IMR-90 (cell line): ENCODE measurements around the gene TARBP2. TPM values are rescaled to one million over a fixed set of nuclear protein-coding genes. Genes with fewer than 3 reads are reported as not detected.

Experiments
- ATAC-seq: fragments of 200-7000 bp; cut with Tn5 transposase; 2 replicates; pipeline ENCODE4 v1.9.1; 2020; ENCODE audit warnings: low read depth, mild to moderate bottlenecking, moderate library complexity
- BruUV-seq: library from RNA; stranded (reverse); fragments of 400-500 nt; replicated peaks from 2 replicates; lab custom pipeline; 2021; lab: Mats Ljungman, UMichigan
- CTCF ChIA-PET: fragments of 300-600 bp; formaldehyde crosslinking; extraction: SDS; loops from one replicate; lab custom pipeline; 2021; ENCODE audit warnings: antibody characterized with exemption; lab: Yijun Ruan, JAX
- POLR2A ChIA-PET: fragments of 300-600 bp; sonication (Branson Sonifier 250); formaldehyde crosslinking; loops from one replicate; lab custom pipeline; 2022; ENCODE audit warnings: antibody characterized with exemption; ENCODE audit not compliant: unreplicated experiment; lab: Charles Lee
- DNase-seq: peaks from one replicate; pipeline ENCODE4 v3.0.0; 2013
- H2AFZ ChIP-seq: replicated peaks from 2 replicates; pipeline ENCODE3; 2013; ENCODE audit warnings: low read length, mild to moderate bottlenecking; ENCODE audit not compliant: poor library complexity
- H2AK5ac ChIP-seq: 2 replicates; pipeline ENCODE4 v1.6.1; 2013; ENCODE audit warnings: low read depth, low read length, inconsistent platforms
- H2AK9ac ChIP-seq: replicated peaks from 2 replicates; pipeline ENCODE3; 2013; ENCODE audit warnings: mild to moderate bottlenecking, low read depth, low read length, moderate library complexity; ENCODE audit not compliant: poor library complexity
- H2BK120ac ChIP-seq: 2 replicates; pipeline ENCODE4 v1.6.1; 2013; ENCODE audit warnings: low read depth, low read length, inconsistent platforms
- H2BK15ac ChIP-seq: 3 replicates; pipeline ENCODE4 v1.6.1; 2013; ENCODE audit warnings: low read depth, low read length, inconsistent platforms
- H2BK20ac ChIP-seq: 2 replicates; pipeline ENCODE4 v1.6.1; 2013; ENCODE audit warnings: low read depth, mild to moderate bottlenecking, inconsistent platforms, low read length, moderate library complexity
- H2BK5ac ChIP-seq: 2 replicates; pipeline ENCODE4 v1.6.1; 2013; ENCODE audit warnings: mild to moderate bottlenecking, low read depth, low read length, inconsistent platforms; ENCODE audit not compliant: poor library complexity, severe bottlenecking
- H3K14ac ChIP-seq: replicated peaks from 2 replicates; pipeline ENCODE4 v1.6.1; 2013; ENCODE audit warnings: low read depth, low read length, inconsistent platforms
- H3K18ac ChIP-seq: 2 replicates; pipeline ENCODE4 v1.6.1; 2013; ENCODE audit warnings: low read depth, low read length, control low read depth
- H3K23ac ChIP-seq: 2 replicates; pipeline ENCODE4 v1.6.1; 2013; ENCODE audit warnings: low read depth, low read length, inconsistent platforms
- H3K27ac ChIP-seq: 2 replicates; pipeline ENCODE4 v1.5.1; 2013; ENCODE audit warnings: mild to moderate bottlenecking, control low read depth, low read length; ENCODE audit not compliant: insufficient read depth
- H3K27me3 ChIP-seq: 2 replicates; pipeline ENCODE4 v1.6.1; 2013; ENCODE audit warnings: low read length; ENCODE audit not compliant: control insufficient read depth, insufficient read depth
- H3K36me3 ChIP-seq: 2 replicates; pipeline ENCODE4 v1.6.1; 2013; ENCODE audit warnings: low read length, mixed read lengths; ENCODE audit not compliant: control insufficient read depth, insufficient read depth
- H3K4ac ChIP-seq: 2 replicates; pipeline ENCODE4 v1.6.1; 2013; ENCODE audit warnings: low read depth, low read length, inconsistent platforms
- H3K4me1 ChIP-seq: 2 replicates; pipeline ENCODE4 v1.6.1; 2013; ENCODE audit warnings: low read length, mixed read lengths; ENCODE audit not compliant: control insufficient read depth, insufficient read depth
- H3K4me2 ChIP-seq: 2 replicates; pipeline ENCODE4 v1.6.1; 2013; ENCODE audit warnings: low read depth, mild to moderate bottlenecking, control low read depth, low read length, moderate library complexity
- H3K4me3 ChIP-seq: 2 replicates; pipeline ENCODE4 v1.5.1; 2013; ENCODE audit warnings: low read depth, mild to moderate bottlenecking, control low read depth, low read length, moderate library complexity; ENCODE audit not compliant: insufficient read depth
- H3K56ac ChIP-seq: 2 replicates; pipeline ENCODE4 v1.6.1; 2013; ENCODE audit warnings: low read length, inconsistent platforms; ENCODE audit not compliant: insufficient read depth; ENCODE audit errors: extremely low read depth
- H3K79me1 ChIP-seq, 2 experiments: 2 replicates each; pipeline ENCODE4 v1.6.1; 2013; ENCODE audit warnings: low read length in 2 of 2, inconsistent platforms in 1 of 2, low read depth in 1 of 2
- H3K9ac ChIP-seq: 2 replicates; pipeline ENCODE4 v1.6.1; 2013; ENCODE audit warnings: low read depth, low read length, control low read depth
- H3K9me1 ChIP-seq: 2 replicates; pipeline ENCODE4 v1.6.1; 2013; ENCODE audit warnings: low read length, inconsistent platforms; ENCODE audit not compliant: insufficient read depth
- H3K9me3 ChIP-seq: 2 replicates; pipeline ENCODE4 v1.6.1; 2013; ENCODE audit warnings: low read length; ENCODE audit not compliant: control insufficient read depth, insufficient read depth
- H4K20me1 ChIP-seq: 2 replicates; pipeline ENCODE4 v1.6.1; 2013; ENCODE audit warnings: low read length, inconsistent platforms; ENCODE audit not compliant: insufficient read depth
- H4K5ac ChIP-seq: 2 replicates; pipeline ENCODE4 v1.6.1; 2013; ENCODE audit warnings: mild to moderate bottlenecking, low read depth, low read length, control low read depth
- H4K8ac ChIP-seq, 2 experiments: 2 replicates each; pipeline ENCODE4 v1.6.1; 2013; ENCODE audit warnings: low read depth in 2 of 2, low read length in 2 of 2, control low read depth in 1 of 2, inconsistent platforms in 1 of 2
- H4K91ac ChIP-seq: 2 replicates; pipeline ENCODE4 v1.6.1; 2013; ENCODE audit warnings: low read depth, low read length, inconsistent platforms; ENCODE audit not compliant: insufficient read depth
- BHLHE40 ChIP-seq: fragments of 150-350 bp; IDR thresholded peaks from 2 replicates; pipeline ENCODE4 v1.6.1; 2016; ENCODE audit warnings: mild to moderate bottlenecking, low read depth, low read length
- CEBPB ChIP-seq: IDR thresholded peaks from 2 replicates; pipeline ENCODE4 v1.6.1; 2012; ENCODE audit warnings: low read depth, low read length, improper control_type of control experiment
- RAD21 ChIP-seq: IDR thresholded peaks from 2 replicates; pipeline ENCODE4 v1.6.1; 2012; ENCODE audit warnings: low read length, improper control_type of control experiment
- WGBS, 2 experiments: methylation state at CpG; one replicate each; pipeline versions ENCODE4 v1.1.5 to v1.1.7; 2013; ENCODE audit warnings: missing lambda C conversion rate in 2 of 2; ENCODE audit not compliant: insufficient read length in 1 of 2; ENCODE audit errors: extremely low coverage in 2 of 2; 5-methylcytosine and 5-hydroxymethylcytosine counted together
- dilution Hi-C: fragments of 300-500 bp; cut with HindIII; formaldehyde crosslinking; loops from one replicate; pipeline ENCODE4 v1.14.3; 2018; ENCODE audit warnings: low sequenced_read_pairs; ENCODE audit not compliant: unreplicated experiment
- in situ Hi-C: fragments of 300-500 bp; cut with MboI; formaldehyde crosslinking; loops from 3 replicates; pipeline ENCODE4 v1.14.3; 2019; ENCODE audit warnings: low sequenced_read_pairs, inconsistent platforms, mixed read lengths
- intact Hi-C: fragments of 100-400 bp; cut with micrococcal nuclease; formaldehyde crosslinking; loops from 2 replicates; pipeline ENCODE4 v1.10.0; 2022
- polyA plus RNA-seq, 3 experiments: library from polyadenylated mRNA; depleted of rRNA; stranded (reverse); fragments of >200 nt; gene quantifications; 2 replicates each; pipeline ENCODE4 v1.2.3, GENCODE V29; 2012; ENCODE audit warnings: low replicate concordance in 1 of 3
- total RNA-seq: library from RNA; depleted of rRNA; stranded (reverse); fragments of >200 nt; gene quantifications from 2 replicates; pipeline ENCODE4 v1.2.3, GENCODE V29; 2012
- TF ChIP-seq, protein P1 (sequence below): fragments of 150-350 bp; IDR thresholded peaks from 2 replicates; pipeline ENCODE4 v1.6.1; 2017; ENCODE audit warnings: mild to moderate bottlenecking, antibody characterized with exemption, low read length, low read depth
- TF ChIP-seq, protein P2 (sequence below): conservative IDR thresholded peaks from 2 replicates; pipeline ENCODE4 v1.5.1; 2012; ENCODE audit warnings: mild to moderate bottlenecking, low read depth, low read length, improper control_type of control experiment

The TARBP2 gene
- total and polyA plus RNA-seq, 2 of the 4 experiments (the other 2 are of a cell fraction), result 27.4 to 46.1 TPM

DNA sequence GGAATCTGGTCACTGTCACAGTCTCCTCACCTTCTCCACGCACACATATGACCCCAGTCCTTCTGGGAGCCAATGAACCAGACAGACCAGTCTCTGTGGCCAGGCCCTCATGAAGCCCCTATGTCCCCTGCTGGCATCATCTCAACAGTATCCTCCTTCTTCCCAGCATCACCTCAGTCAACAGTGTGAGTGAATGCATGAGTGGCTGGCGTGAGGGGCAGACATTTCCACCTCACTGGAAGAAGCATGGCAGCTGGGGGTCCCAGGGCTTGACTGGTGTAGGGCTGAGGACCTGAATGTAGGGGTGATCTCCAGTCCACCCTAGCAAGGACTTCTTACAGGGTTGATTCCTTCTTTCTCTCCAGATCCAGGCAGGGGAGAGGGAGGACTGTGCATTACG, 3.6 kb upstream of the TARBP2 start:
- Histone ChIP-seq H4K91ac (no peak overlapping the region), H2BK120ac (no peak overlapping the region), H3K9ac (no peak overlapping the region), H4K8ac (no peak overlapping the region), H2AK9ac (no peak overlapping the region), H3K56ac (no peak overlapping the region), H3K9me3 (no peaks in the 10 kb centered on the region), H3K36me3 (peaks cover 4% of the 10 kb centered on the region; the same call in 1 of the 2 replicates), H2BK15ac (no peak overlapping the region), H2BK5ac (no peak overlapping the region), H3K79me1 (peaks cover 30 to 80% of the 10 kb centered on the region in 2 experiments; a peak in 3 of 4 replicates), H3K4ac (no peak overlapping the region), H4K20me1 (peaks cover 3% of the 10 kb centered on the region), H3K4me3 (no peak overlapping the region), H3K4me2 (peak overlapping the region; percentile 3; the same call in 1 of the 2 replicates), H3K23ac (peak overlapping the region; percentile 73; the same call in 1 of the 2 replicates), H3K27me3 (no peaks in the 10 kb centered on the region), H2AFZ (no peak overlapping the region), H4K5ac (no peak overlapping the region), H3K14ac (no peak overlapping the region), H3K4me1 (peaks cover 28% of the 10 kb centered on the region), H2AK5ac (0 out of 2 replicates have a peak overlapping the region, but pooled peaks have one; percentile 27), H3K9me1 (peaks cover 50% of the 10 kb centered on the region), H3K18ac (no peak overlapping the region), H2BK20ac (no peak overlapping the region), H3K27ac (no peak overlapping the region)
- in situ Hi-C loops, result no loop called here
- ChIA-PET POLR2A (no interaction called here), CTCF (interaction anchor here (1.0 kb wide), 1 partner anchor 23 kb away, joined by 3 read pairs; no protein-coding TSS in a partner anchor)
- TF ChIP-seq RAD21, result no peak
- no peak for TF ChIP-seq BHLHE40
- TF ChIP-seq, protein P1, sequence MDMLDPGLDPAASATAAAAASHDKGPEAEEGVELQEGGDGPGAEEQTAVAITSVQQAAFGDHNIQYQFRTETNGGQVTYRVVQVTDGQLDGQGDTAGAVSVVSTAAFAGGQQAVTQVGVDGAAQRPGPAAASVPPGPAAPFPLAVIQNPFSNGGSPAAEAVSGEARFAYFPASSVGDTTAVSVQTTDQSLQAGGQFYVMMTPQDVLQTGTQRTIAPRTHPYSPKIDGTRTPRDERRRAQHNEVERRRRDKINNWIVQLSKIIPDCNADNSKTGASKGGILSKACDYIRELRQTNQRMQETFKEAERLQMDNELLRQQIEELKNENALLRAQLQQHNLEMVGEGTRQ, result no peak
- TF ChIP-seq, protein P2, sequence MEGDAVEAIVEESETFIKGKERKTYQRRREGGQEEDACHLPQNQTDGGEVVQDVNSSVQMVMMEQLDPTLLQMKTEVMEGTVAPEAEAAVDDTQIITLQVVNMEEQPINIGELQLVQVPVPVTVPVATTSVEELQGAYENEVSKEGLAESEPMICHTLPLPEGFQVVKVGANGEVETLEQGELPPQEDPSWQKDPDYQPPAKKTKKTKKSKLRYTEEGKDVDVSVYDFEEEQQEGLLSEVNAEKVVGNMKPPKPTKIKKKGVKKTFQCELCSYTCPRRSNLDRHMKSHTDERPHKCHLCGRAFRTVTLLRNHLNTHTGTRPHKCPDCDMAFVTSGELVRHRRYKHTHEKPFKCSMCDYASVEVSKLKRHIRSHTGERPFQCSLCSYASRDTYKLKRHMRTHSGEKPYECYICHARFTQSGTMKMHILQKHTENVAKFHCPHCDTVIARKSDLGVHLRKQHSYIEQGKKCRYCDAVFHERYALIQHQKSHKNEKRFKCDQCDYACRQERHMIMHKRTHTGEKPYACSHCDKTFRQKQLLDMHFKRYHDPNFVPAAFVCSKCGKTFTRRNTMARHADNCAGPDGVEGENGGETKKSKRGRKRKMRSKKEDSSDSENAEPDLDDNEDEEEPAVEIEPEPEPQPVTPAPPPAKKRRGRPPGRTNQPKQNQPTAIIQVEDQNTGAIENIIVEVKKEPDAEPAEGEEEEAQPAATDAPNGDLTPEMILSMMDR, result no peak
- TF ChIP-seq CEBPB, result no peak
- DNase-seq (no peak), ATAC-seq (no peak)
- intact Hi-C loops, result no loop called here
- BruUV-seq, result no TSS peak
- WGBS, 2 experiments, result 75% methylated on average over 1 of the region's 3 CpGs; no CpG with 5 or more reads in 1 of the 2 experiments
- dilution Hi-C loops, result no loop called here
